GM12892 (cell line): ENCODE measurements around the gene EFR3B.

Experiments used
- POLR2A ChIP-seq: IDR thresholded peaks from 2 replicates; pipeline ENCODE4 v1.6.1; 2011; ENCODE audit warnings: low read depth, low read length, control low read depth
- POLR2AphosphoS5 ChIP-seq: IDR thresholded peaks from 2 replicates; pipeline ENCODE4 v1.6.1; 2011; ENCODE audit warnings: low read depth, low read length, control low read depth

- no peak for TF ChIP-seq POLR2AphosphoS5
- TF ChIP-seq POLR2A: no peak
Observed at GRCh38 chr2:24993406-24994145, 48.3 kb upstream of the EFR3B start.
